ENCODE data around the gene SH3GL2. TPM values are rescaled to one million over a fixed set of nuclear protein-coding genes. Genes with fewer than 3 reads are reported as not detected.

Gene SH3GL2
- total RNA-seq, 4 donors from 2014 or later, result 3.6 to 6.8 (median 4.7) TPM

- WGBS, 2 donors (ENCODE audit: low coverage in 1 of 2), result 29 to 71% methylated on average over 1 to 3 of the region's 6 CpGs
- no peak overlapping the region for H3K27ac ChIP-seq
- ATAC-seq, result no peak
- H3K27me3 ChIP-seq, result no peaks in the 10 kb centered on the region
- TF ChIP-seq POLR2A (IDR thresholded peaks at IDR 0.05), result no peak
- no peak for TF ChIP-seq POLR2AphosphoS5 (IDR thresholded peaks at IDR 0.05)
- TF ChIP-seq EP300 (IDR thresholded peaks at IDR 0.05), result no peak
- TF ChIP-seq CTCF (IDR thresholded peaks at IDR 0.05), result no peak
- no peak overlapping the region for H3K4me3 ChIP-seq
- H3K4me1 ChIP-seq, result no peaks in the 10 kb centered on the region
- H3K36me3 ChIP-seq, result no peaks in the 10 kb centered on the region
- no peaks in the 10 kb centered on the region for H3K9me3 ChIP-seq
Measured at GRCh38 chr9:17625644-17626388, 47.0 kb downstream of the SH3GL2 start.

- 58 to 75% methylated on average over 2 to 3 of the region's 3 CpGs for WGBS, 2 donors (ENCODE audit: low coverage in 1 of 2)
- no peak for ATAC-seq
- H3K9me3 ChIP-seq, result no peaks in the 10 kb centered on the region
- H3K27ac ChIP-seq, result no peak overlapping the region
- H3K36me3 ChIP-seq, result no peaks in the 10 kb centered on the region
- no peak for TF ChIP-seq CTCF (IDR thresholded peaks at IDR 0.05)
- TF ChIP-seq POLR2A (IDR thresholded peaks at IDR 0.05), result no peak
- no peak for TF ChIP-seq EP300 (IDR thresholded peaks at IDR 0.05)
- no peak for TF ChIP-seq POLR2AphosphoS5 (IDR thresholded peaks at IDR 0.05)
- no peaks in the 10 kb centered on the region for H3K27me3 ChIP-seq
- no peak overlapping the region for H3K4me3 ChIP-seq
- no peaks in the 10 kb centered on the region for H3K4me1 ChIP-seq
Measured at GRCh38 chr9:17627641-17628040, 48.8 kb downstream of the SH3GL2 start.

- no peak for TF ChIP-seq POLR2AphosphoS5 (IDR thresholded peaks at IDR 0.05)
- no peak for TF ChIP-seq CTCF (IDR thresholded peaks at IDR 0.05)
- no peak for TF ChIP-seq POLR2A (IDR thresholded peaks at IDR 0.05)
- TF ChIP-seq EP300 (IDR thresholded peaks at IDR 0.05), result no peak
- ATAC-seq, result no peak
- no peak overlapping the region for H3K4me3 ChIP-seq
- no peaks in the 10 kb centered on the region for H3K36me3 ChIP-seq
- H3K27ac ChIP-seq, result no peak overlapping the region
- no peaks in the 10 kb centered on the region for H3K9me3 ChIP-seq
- no peaks in the 10 kb centered on the region for H3K27me3 ChIP-seq
- 81 to 100% methylated on average over 2 of the region's 2 CpGs for WGBS, 2 donors (ENCODE audit: low coverage in 1 of 2)
- H3K4me1 ChIP-seq, result no peaks in the 10 kb centered on the region
Measured at GRCh38 chr9:17628624-17629023, 49.8 kb downstream of the SH3GL2 start.

GRCh38 chr9:17630531-17630949 is 51.7 kb downstream of the SH3GL2 start:
- 86 to 90% methylated on average over 2 of the region's 2 CpGs for WGBS, 2 donors (ENCODE audit: low coverage in 1 of 2)
- TF ChIP-seq POLR2AphosphoS5 (IDR thresholded peaks at IDR 0.05) (no peak), EP300 (IDR thresholded peaks at IDR 0.05) (no peak), CTCF (IDR thresholded peaks at IDR 0.05) (no peak), POLR2A (IDR thresholded peaks at IDR 0.05) (no peak)

GRCh38 chr9:17631396-17631795 is 52.5 kb downstream of the SH3GL2 start:
- no peaks in the 10 kb centered on the region for H3K27me3 ChIP-seq
- no peak overlapping the region for H3K27ac ChIP-seq
- H3K36me3 ChIP-seq, result no peaks in the 10 kb centered on the region
- H3K9me3 ChIP-seq, result no peaks in the 10 kb centered on the region
- H3K4me1 ChIP-seq, result no peaks in the 10 kb centered on the region
- no peak overlapping the region for H3K4me3 ChIP-seq
- no peak for ATAC-seq
- no peak for TF ChIP-seq POLR2A (IDR thresholded peaks at IDR 0.05)
- no peak for TF ChIP-seq EP300 (IDR thresholded peaks at IDR 0.05)
- no peak for TF ChIP-seq CTCF (IDR thresholded peaks at IDR 0.05)
- no peak for TF ChIP-seq POLR2AphosphoS5 (IDR thresholded peaks at IDR 0.05)

More at GRCh38 chr9:17630531-17630949, 51.7 kb downstream of the SH3GL2 start:
- Histone ChIP-seq H3K27me3 (no peaks in the 10 kb centered on the region), H3K4me1 (no peaks in the 10 kb centered on the region), H3K9me3 (no peaks in the 10 kb centered on the region), H3K27ac (no peak overlapping the region), H3K36me3 (no peaks in the 10 kb centered on the region), H3K4me3 (no peak overlapping the region)
- ATAC-seq, result no peak
